Sigmoid colon (tissue), 4 donors: Measurements from ENCODE around the gene MYO10.

Experiments used
- EP300 ChIP-seq, 4 donors: sonication (generic); formaldehyde crosslinking; IDR thresholded peaks; one replicate each; pipeline ENCODE4 v1.6.1; 2017; ENCODE audit warnings: antibody characterized with exemption in 4 of 4
- POLR2A ChIP-seq, 2 donors: fragments of 450-650 bp; IDR thresholded peaks; one replicate each; pipeline ENCODE4 v1.6.1; 2016; ENCODE audit warnings: antibody characterized with exemption in 2 of 2, mild to moderate bottlenecking in 2 of 2, moderate library complexity in 2 of 2
- POLR2AphosphoS5 ChIP-seq, 4 donors: sonication (generic); formaldehyde crosslinking; IDR thresholded peaks; one replicate each; pipeline ENCODE4 v1.6.1; 2017; ENCODE audit warnings: antibody characterized with exemption in 4 of 4
- TF ChIP-seq, protein P1 (sequence below), 4 experiments: fragments of 450-650 bp in 3 of 4; fragments of 200-600 bp in 1 of 4; IDR thresholded peaks; one replicate each; pipeline ENCODE4 v1.5.1; 2016 to 2019; ENCODE audit warnings: antibody characterized with exemption in 4 of 4, mild to moderate bottlenecking in 3 of 4, moderate library complexity in 2 of 4

DNA sequence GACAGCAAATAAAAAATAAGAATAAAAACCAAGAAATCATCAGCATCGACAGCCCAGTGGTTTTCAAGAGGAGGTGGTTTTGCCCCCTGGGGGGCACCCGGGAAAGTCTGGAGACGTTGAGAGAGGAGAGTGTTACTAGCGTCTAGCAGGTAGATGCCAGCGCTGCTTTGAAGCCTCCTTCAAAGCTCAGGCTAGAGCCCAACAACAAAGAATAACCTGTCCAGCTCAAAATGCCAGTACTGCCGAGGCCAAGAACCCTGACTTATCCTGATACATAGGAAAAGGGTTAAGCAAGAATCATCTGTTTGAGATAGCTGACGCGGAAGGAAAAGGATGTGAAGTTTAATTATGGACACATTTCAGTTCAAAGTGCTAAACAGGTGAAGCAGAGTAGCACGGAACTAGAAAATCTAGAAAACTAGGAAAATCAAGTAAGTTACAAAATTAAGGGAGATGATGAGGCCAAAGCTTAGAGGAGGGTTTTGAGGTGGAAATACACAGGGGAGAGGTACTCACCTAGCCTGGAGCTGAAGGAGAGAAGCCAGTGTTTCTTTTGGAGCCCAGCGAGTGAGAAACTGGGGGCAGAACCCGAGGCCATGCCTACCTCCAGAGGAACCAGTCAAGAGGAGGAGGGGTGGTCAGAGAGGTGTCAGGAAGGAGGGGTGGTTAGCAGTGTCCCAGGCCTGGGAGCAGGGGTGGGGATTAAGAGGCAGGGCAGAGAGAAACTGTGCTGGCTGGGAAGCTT lies 198.3 kb downstream of the MYO10 start:
- TF ChIP-seq, protein P1, sequence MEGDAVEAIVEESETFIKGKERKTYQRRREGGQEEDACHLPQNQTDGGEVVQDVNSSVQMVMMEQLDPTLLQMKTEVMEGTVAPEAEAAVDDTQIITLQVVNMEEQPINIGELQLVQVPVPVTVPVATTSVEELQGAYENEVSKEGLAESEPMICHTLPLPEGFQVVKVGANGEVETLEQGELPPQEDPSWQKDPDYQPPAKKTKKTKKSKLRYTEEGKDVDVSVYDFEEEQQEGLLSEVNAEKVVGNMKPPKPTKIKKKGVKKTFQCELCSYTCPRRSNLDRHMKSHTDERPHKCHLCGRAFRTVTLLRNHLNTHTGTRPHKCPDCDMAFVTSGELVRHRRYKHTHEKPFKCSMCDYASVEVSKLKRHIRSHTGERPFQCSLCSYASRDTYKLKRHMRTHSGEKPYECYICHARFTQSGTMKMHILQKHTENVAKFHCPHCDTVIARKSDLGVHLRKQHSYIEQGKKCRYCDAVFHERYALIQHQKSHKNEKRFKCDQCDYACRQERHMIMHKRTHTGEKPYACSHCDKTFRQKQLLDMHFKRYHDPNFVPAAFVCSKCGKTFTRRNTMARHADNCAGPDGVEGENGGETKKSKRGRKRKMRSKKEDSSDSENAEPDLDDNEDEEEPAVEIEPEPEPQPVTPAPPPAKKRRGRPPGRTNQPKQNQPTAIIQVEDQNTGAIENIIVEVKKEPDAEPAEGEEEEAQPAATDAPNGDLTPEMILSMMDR (IDR thresholded peaks at IDR 0.05) = no peak
- TF ChIP-seq POLR2AphosphoS5 (IDR thresholded peaks at IDR 0.05) (no peak), EP300 (IDR thresholded peaks at IDR 0.05) (no peak), POLR2A (IDR thresholded peaks at IDR 0.05) (no peak)
